HUES6 (cell line): Measurements from ENCODE around the gene TTC5.
A peak's percentile ranks its signal among the peaks of the same experiment; 100 is the strongest.
"Not testable (repeated sequence)": the region's sequence is repeated elsewhere in the genome, so short reads cannot be mapped to it uniquely, and the experiment has no call there.

Experiments
- H3K27ac ChIP-seq: 2 replicates; pipeline ENCODE4 v1.7.0; 2013; ENCODE audit warnings: low read depth, mild to moderate bottlenecking, low read length, inconsistent platforms
- H3K27me3 ChIP-seq: 2 replicates; pipeline ENCODE4 v1.6.1; 2013; ENCODE audit warnings: low read length; ENCODE audit not compliant: control insufficient read depth, insufficient read depth
- H3K36me3 ChIP-seq: 2 replicates; pipeline ENCODE4 v1.6.1; 2013; ENCODE audit warnings: low read length; ENCODE audit not compliant: control insufficient read depth, insufficient read depth
- H3K4me1 ChIP-seq: 2 replicates; pipeline ENCODE4 v1.6.1; 2013; ENCODE audit warnings: low read length; ENCODE audit not compliant: control insufficient read depth, insufficient read depth
- H3K4me3 ChIP-seq: 2 replicates; pipeline ENCODE4 v1.5.1; 2013; ENCODE audit warnings: low read depth, low read length
- H3K9ac ChIP-seq: one replicate; pipeline ENCODE4 v1.6.1; 2013; ENCODE audit warnings: mild to moderate bottlenecking, low read length
- H3K9me3 ChIP-seq: 2 replicates; pipeline ENCODE4 v1.6.1; 2013; ENCODE audit warnings: low read depth, low read length; ENCODE audit not compliant: control insufficient read depth, insufficient read depth

Gene TTC5, protein sequence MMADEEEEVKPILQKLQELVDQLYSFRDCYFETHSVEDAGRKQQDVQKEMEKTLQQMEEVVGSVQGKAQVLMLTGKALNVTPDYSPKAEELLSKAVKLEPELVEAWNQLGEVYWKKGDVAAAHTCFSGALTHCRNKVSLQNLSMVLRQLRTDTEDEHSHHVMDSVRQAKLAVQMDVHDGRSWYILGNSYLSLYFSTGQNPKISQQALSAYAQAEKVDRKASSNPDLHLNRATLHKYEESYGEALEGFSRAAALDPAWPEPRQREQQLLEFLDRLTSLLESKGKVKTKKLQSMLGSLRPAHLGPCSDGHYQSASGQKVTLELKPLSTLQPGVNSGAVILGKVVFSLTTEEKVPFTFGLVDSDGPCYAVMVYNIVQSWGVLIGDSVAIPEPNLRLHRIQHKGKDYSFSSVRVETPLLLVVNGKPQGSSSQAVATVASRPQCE

DNA sequence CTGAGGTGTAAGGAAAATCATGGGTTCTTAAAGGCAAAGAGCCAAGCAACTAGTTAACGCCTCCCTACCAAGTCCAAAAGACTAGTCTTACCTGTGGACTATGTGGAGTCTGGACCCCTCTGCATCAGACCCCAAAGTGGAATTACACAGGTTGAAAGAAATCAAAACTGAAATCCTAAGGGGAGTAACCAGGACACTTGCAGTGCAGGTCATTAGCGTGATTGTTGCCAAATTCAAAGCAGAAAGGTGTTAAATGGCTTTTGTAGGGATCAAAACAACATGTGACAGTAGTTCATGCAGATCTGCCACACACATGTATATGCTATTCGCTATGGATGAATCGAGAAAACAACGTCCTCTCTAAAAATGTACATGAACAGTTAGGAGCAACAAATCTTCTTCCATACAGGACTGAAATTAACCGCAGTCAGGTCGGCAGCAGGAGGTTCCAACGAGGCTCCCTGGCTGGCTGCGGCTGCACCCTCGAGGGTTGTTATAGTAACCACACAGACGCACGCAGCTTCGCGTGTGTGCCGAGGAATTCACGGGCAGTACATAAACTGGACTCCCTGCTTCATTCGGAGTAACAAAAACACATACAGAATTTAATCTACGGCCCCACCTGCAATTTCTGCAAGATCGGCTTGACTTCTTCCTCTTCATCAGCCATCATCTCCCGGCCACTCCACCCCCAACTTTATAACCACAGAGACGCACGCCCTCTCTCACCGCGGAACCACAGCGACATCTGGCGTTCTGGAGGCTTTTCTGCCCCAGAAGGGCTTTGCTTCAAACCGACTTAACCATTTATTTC lies at the start of gene TTC5:
TTC5 (minus strand) TSS at position 687 of the 814 bp plus-strand sequence; CDS start at position 673, 14 bp downstream.
- Histone ChIP-seq H3K36me3 (peaks cover 18% of the 10 kb centered on the region), H3K9me3 (peaks cover 3% of the 10 kb centered on the region), H3K4me3 (peak within 1 kb of the TSS; percentile 94), H3K4me1 (peaks cover 3% of the 10 kb centered on the region; the same call in 1 of the 2 replicates), H3K9ac (peak within 1 kb of the TSS; percentile 87), H3K27me3 (no peaks in the 10 kb centered on the region), H3K27ac (no peak within 1 kb of the TSS)

DNA sequence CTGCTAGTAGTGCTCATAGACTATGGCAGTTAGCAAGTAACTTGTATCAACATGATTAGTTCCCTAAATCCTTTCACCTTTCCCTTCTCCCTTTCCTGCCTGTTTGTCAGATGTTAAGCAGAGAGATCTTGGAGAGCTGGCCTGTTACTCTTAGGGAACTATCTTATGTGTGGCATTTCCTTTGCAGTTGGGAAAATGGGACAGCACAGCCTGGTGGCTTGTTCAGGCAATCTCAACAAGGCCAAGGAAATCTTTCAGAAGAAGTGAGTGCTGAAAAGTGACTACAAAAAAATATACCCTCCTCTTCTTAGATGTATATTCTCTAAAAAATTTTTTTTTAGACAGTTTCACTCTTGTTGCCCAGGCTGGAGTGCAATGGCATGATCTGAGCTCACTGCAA lies 45.1 kb upstream of the TTC5 start:
- Histone ChIP-seq H3K9me3 (no peaks in the 10 kb centered on the region), H3K4me3 (no peak overlapping the region), H3K4me1 (no peaks in the 10 kb centered on the region), H3K27me3 (no peaks in the 10 kb centered on the region), H3K36me3 (peaks cover 89% of the 10 kb centered on the region), H3K27ac (no peak overlapping the region), H3K9ac (no peak overlapping the region)

- no peaks in the 10 kb centered on the region for H3K9me3 ChIP-seq
- peaks cover 90% of the 10 kb centered on the region for H3K36me3 ChIP-seq
- H3K27me3 ChIP-seq = no peaks in the 10 kb centered on the region
- no peak overlapping the region for H3K9ac ChIP-seq
- H3K27ac ChIP-seq = no peak overlapping the region
- H3K4me3 ChIP-seq = no peak overlapping the region
- no peaks in the 10 kb centered on the region for H3K4me1 ChIP-seq
These were observed 44.5 kb upstream of the TTC5 start for GRCh38 chr14:20350282-20350681.

GRCh38 chr14:20347747-20348146 lies 42.0 kb upstream of the TTC5 start:
- H3K4me3 ChIP-seq = no peak overlapping the region
- no peaks in the 10 kb centered on the region for H3K27me3 ChIP-seq
- no peak overlapping the region for H3K9ac ChIP-seq
- H3K4me1 ChIP-seq = no peaks in the 10 kb centered on the region
- no peak overlapping the region for H3K27ac ChIP-seq
- H3K36me3 ChIP-seq = peaks cover 75% of the 10 kb centered on the region
- no peaks in the 10 kb centered on the region for H3K9me3 ChIP-seq

- no peak overlapping the region for H3K9ac ChIP-seq
- H3K4me1 ChIP-seq = no peaks in the 10 kb centered on the region
- H3K27me3 ChIP-seq = no peaks in the 10 kb centered on the region
- H3K27ac ChIP-seq = no peak overlapping the region
- no peak overlapping the region for H3K4me3 ChIP-seq
- H3K36me3 ChIP-seq = peaks cover 65% of the 10 kb centered on the region
- H3K9me3 ChIP-seq = no peaks in the 10 kb centered on the region
These were observed 41.0 kb upstream of the TTC5 start for GRCh38 chr14:20346713-20347112.

GRCh38 chr14:20345366-20345765 lies 39.6 kb upstream of the TTC5 start:
- Histone ChIP-seq H3K9me3 (no peaks in the 10 kb centered on the region), H3K27ac (no peak overlapping the region), H3K36me3 (peaks cover 54% of the 10 kb centered on the region), H3K4me1 (no peaks in the 10 kb centered on the region), H3K4me3 (no peak overlapping the region), H3K27me3 (no peaks in the 10 kb centered on the region), H3K9ac (no peak overlapping the region)

DNA sequence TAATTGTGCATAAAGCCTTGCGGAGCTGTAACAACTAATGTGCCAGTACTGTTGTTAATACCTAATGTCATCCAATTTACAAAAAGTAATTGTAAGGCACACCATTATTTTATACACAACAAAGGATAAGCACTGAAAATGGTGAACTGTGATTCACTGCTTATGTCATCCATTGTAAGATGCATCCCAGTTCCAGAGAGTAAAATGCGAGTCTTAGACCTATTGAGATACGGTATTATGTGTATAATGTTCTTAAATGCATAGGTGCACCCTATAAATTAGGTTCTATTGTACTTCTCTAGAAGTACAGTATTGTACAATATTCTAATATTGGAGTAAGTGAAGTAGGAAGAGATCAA lies 38.1 kb upstream of the TTC5 start:
- peak overlapping the region; percentile 87 for H3K9ac ChIP-seq
- H3K27ac ChIP-seq = peak overlapping the region; percentile 39; the same call in 1 of the 2 replicates
- no peaks in the 10 kb centered on the region for H3K9me3 ChIP-seq
- H3K4me3 ChIP-seq = peak overlapping the region; percentile 80
- H3K36me3 ChIP-seq = peaks cover 38% of the 10 kb centered on the region
- H3K4me1 ChIP-seq = no peaks in the 10 kb centered on the region
- H3K27me3 ChIP-seq = no peaks in the 10 kb centered on the region

DNA sequence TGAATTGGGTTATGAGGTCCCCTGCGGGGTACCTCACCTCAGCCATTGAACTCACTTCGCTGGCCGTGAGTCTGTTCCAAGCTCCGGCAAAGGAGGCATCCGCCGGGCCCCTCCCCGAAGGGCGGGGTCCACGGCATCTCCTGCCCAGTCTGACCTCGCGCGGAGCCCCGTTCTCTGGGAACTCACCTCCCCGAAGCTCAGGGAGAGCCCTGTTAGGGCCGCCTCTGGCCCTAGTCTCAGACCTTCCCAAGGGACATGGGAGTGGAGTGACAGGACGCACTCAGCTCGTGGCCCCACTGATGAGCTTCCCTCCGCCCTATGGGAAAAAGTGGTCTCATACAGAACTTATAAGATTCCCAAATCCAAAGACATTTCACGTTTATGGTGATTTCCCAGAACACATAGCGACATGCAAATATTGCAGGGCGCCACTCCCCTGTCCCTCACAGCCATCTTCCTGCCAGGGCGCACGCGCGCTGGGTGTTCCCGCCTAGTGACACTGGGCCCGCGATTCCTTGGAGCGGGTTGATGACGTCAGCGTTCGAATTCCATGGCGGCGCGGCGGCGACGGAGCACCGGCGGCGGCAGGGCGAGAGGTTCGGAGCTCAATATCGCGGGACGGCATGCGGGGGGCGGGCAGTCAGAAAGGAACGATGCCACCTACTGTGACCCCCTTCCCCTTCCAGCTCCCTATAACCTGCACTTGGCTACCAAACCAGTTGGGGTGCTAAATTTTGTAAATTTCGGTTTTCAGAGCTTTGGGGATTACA lies 37.5 kb upstream of the TTC5 start, which contains the start of gene PARP2:
PARP2 (plus strand) TSS at position 544 of the 770 bp plus-strand sequence; CDS start at position 551, 7 bp downstream.
- Histone ChIP-seq H3K27ac (peak within 1 kb of the TSS; percentile 90), H3K4me3 (peak within 1 kb of the TSS; percentile 92), H3K9me3 (no peaks in the 10 kb centered on the region), H3K27me3 (no peaks in the 10 kb centered on the region), H3K36me3 (peaks cover 33% of the 10 kb centered on the region), H3K4me1 (no peaks in the 10 kb centered on the region), H3K9ac (peak within 1 kb of the TSS; percentile 95)

- H3K4me1 ChIP-seq = no peaks in the 10 kb centered on the region
- no peaks in the 10 kb centered on the region for H3K27me3 ChIP-seq
- peak overlapping the region; percentile 95 for H3K9ac ChIP-seq
- peak overlapping the region; percentile 92 for H3K4me3 ChIP-seq
- peak overlapping the region; percentile 90; the same call in 1 of the 2 replicates for H3K27ac ChIP-seq
- no peaks in the 10 kb centered on the region for H3K9me3 ChIP-seq
- H3K36me3 ChIP-seq = peaks cover 19% of the 10 kb centered on the region
These were observed 35.9 kb upstream of the TTC5 start for GRCh38 chr14:20341646-20342045.

DNA sequence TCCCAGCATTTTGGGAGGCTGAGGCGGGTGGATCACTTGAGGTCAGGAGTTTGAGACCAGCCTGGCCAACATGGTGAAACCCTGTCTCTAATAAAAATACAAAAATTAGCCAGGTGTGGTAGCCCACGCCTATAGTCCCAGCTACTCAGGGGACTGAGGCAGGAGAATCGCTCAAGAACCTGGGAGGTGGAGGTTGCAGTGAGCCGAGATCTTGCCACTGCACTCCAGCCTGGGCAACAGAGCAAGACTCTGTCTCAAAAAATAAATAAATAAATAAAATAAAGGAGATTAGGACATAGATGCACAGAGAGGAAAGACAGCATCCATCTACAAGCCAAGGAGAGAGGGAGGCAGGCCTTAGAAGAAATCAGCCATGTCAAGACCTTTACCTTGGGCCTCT lies 35.3 kb upstream of the TTC5 start:
- not testable (repeated sequence) for H3K27ac ChIP-seq, H3K27me3 ChIP-seq, H3K9ac ChIP-seq, H3K4me3 ChIP-seq, H3K9me3 ChIP-seq, H3K4me1 ChIP-seq
- H3K36me3 ChIP-seq = peaks cover 14% of the 10 kb centered on the region
